Muscle of leg (tissue), 11 donors: ENCODE data around the gene PCYOX1L. TPM values are rescaled to one million over a fixed set of nuclear protein-coding genes. Genes with fewer than 3 reads are reported as not detected.

ENCODE experiments used
- DNase-seq: peaks from one replicate; pipeline ENCODE4 v3.0.0; 2013
- H3K27ac ChIP-seq: one replicate; pipeline ENCODE4 v1.5.1; 2013; ENCODE audit warnings: mild to moderate bottlenecking, low read length, control low read depth
- H3K27me3 ChIP-seq: one replicate; pipeline ENCODE4 v1.6.1; 2013; ENCODE audit warnings: low read length; ENCODE audit not compliant: control insufficient read depth, insufficient read depth
- H3K36me3 ChIP-seq: one replicate; pipeline ENCODE4 v1.6.1; 2013; ENCODE audit warnings: low read length; ENCODE audit not compliant: control insufficient read depth, insufficient read depth
- H3K4me1 ChIP-seq: one replicate; pipeline ENCODE4 v1.6.1; 2013; ENCODE audit warnings: low read length; ENCODE audit not compliant: control insufficient read depth, insufficient read depth
- H3K4me3 ChIP-seq: one replicate; pipeline ENCODE4 v1.5.1; 2013; ENCODE audit warnings: low read length, control low read depth
- H3K9me3 ChIP-seq: replicated peaks from 2 replicates; pipeline ENCODE4 v1.6.1; 2013; ENCODE audit warnings: low read depth, low read length; ENCODE audit not compliant: control insufficient read depth
- WGBS: methylation state at CpG from one replicate; pipeline ENCODE4 v1.1.5; 2013; ENCODE audit warnings: missing lambda C conversion rate; ENCODE audit not compliant: insufficient coverage; 5-methylcytosine and 5-hydroxymethylcytosine counted together
- polyA plus RNA-seq, 8 donors: library from polyadenylated mRNA; unstranded; fragments of 120-200 nt; gene quantifications; one replicate each; pipeline versions ENCODE4 v1.2.1 to v1.2.3, GENCODE V29; 2013; ENCODE audit warnings: inconsistent platforms in 1 of 8, low replicate concordance in 1 of 8; ENCODE audit not compliant: insufficient read length in 8 of 8, insufficient read depth in 1 of 8
- total RNA-seq: library from RNA; stranded (reverse); fragments of 120-200 nt; gene quantifications from one replicate; pipeline ENCODE4 v1.2.4, GENCODE V29; 2013

Gene PCYOX1L
- total and polyA plus RNA-seq, 9 donors, result 6.3 to 11.6 (median 9.2) TPM

- Histone ChIP-seq H3K4me1 (peaks cover 3% of the 10 kb centered on the region), H3K36me3 (peaks cover 39% of the 10 kb centered on the region), H3K4me3 (no peak overlapping the region), H3K9me3 (no peaks in the 10 kb centered on the region), H3K27me3 (no peaks in the 10 kb centered on the region), H3K27ac (no peak overlapping the region)
- no CpG with 5 or more reads among the region's 5 CpGs for WGBS
- DNase-seq, result no peak
Observed at GRCh38 chr5:149328177-149328576, 29.7 kb upstream of the PCYOX1L start.

DNA sequence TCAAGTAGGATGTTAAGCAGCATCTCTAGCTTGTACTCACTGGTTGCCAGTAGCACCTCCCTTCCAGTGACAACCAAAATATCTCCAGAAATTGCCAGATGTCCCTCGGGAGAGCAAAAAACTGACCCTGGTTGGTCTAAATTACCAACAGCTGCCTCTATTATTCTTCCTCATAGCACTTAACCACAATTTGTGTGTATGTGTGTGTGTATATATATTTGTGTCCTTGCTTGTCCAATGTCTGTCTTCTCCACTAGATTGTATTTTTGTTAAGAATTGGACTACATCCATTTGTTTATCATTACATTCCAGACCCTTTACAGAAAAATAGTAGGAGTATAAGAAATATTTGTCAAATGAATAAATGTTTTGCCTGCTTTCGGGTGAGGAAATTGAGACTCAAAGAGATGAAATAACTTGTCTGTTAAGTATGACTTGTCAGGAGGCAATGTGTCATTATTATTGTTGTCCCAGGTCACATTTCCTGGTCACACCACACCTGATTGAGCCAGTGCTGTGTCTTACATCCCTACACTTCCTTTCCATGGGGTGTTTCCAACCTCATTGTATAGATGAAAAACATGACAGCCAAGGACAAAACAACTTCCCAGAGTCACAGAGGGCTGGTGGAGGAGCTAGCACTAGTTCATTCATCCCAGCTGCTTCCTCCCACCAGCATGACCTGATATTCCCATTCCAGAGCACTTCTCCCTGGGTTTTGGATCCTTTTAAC lies 24.0 kb upstream of the PCYOX1L start:
- Histone ChIP-seq H3K4me1 (peaks cover 9% of the 10 kb centered on the region), H3K4me3 (no peak overlapping the region), H3K27me3 (no peaks in the 10 kb centered on the region), H3K9me3 (no peaks in the 10 kb centered on the region), H3K36me3 (peaks cover 33% of the 10 kb centered on the region), H3K27ac (peak overlapping the region; percentile 47)
- DNase-seq, result peak; percentile 27
- 80% methylated on average over 1 of the region's 2 CpGs for WGBS

- Histone ChIP-seq H3K36me3 (peaks cover 24% of the 10 kb centered on the region), H3K9me3 (no peaks in the 10 kb centered on the region), H3K4me1 (peaks cover 9% of the 10 kb centered on the region), H3K27me3 (no peaks in the 10 kb centered on the region), H3K4me3 (no peak overlapping the region), H3K27ac (peak overlapping the region; percentile 63)
- DNase-seq, result peak; percentile 82
- 75% methylated on average over 1 of the region's 4 CpGs for WGBS
Observed at GRCh38 chr5:149337736-149338135, 20.1 kb upstream of the PCYOX1L start.

- no peak for DNase-seq
- Histone ChIP-seq H3K4me1 (peaks cover 9% of the 10 kb centered on the region), H3K36me3 (peaks cover 20% of the 10 kb centered on the region), H3K27me3 (no peaks in the 10 kb centered on the region), H3K9me3 (no peaks in the 10 kb centered on the region), H3K27ac (peak overlapping the region; percentile 63), H3K4me3 (no peak overlapping the region)
- WGBS, result no CpG with 5 or more reads among the region's 1 CpG
Observed at GRCh38 chr5:149338364-149338763, 19.5 kb upstream of the PCYOX1L start.

- Histone ChIP-seq H3K4me3 (no peak overlapping the region), H3K4me1 (peaks cover 18% of the 10 kb centered on the region), H3K27ac (no peak overlapping the region), H3K9me3 (no peaks in the 10 kb centered on the region), H3K36me3 (peaks cover 14% of the 10 kb centered on the region), H3K27me3 (no peaks in the 10 kb centered on the region)
- DNase-seq, result no peak
- no CpG with 5 or more reads among the region's 1 CpG for WGBS
Observed at GRCh38 chr5:149340920-149341319, 16.9 kb upstream of the PCYOX1L start.

DNA sequence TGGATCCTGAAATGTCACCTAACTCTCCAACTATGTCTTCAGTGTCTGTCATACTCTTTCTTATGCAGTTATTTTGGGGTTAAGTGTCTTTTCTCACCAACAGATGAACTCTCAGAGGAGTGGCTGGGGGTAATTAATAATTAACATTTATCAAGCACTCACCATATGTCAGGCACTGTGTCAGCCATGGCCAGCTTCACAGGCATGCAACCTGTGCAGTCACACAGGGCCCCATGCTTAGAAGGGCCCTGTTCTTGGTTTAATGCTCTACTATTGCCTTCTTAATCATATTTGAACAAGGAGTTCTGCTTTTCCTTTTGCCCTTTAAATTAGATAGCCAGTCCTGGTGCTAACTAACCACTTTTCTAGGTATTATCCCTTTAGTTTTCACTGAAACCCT lies 16.0 kb upstream of the PCYOX1L start:
- H3K36me3 ChIP-seq, result peaks cover 14% of the 10 kb centered on the region
- DNase-seq, result no peak

GRCh38 chr5:149344151-149344550 lies 13.7 kb upstream of the PCYOX1L start:
- Histone ChIP-seq H3K36me3 (peaks cover 30% of the 10 kb centered on the region), H3K27ac (no peak overlapping the region), H3K27me3 (no peaks in the 10 kb centered on the region), H3K9me3 (no peaks in the 10 kb centered on the region), H3K4me3 (no peak overlapping the region), H3K4me1 (peaks cover 15% of the 10 kb centered on the region)
- no CpG with 5 or more reads among the region's 2 CpGs for WGBS
- DNase-seq, result no peak

More for the DNA sequence above, 16.0 kb upstream of the PCYOX1L start:
- peaks cover 23% of the 10 kb centered on the region for H3K4me1 ChIP-seq
- H3K9me3 ChIP-seq, result no peaks in the 10 kb centered on the region
- H3K4me3 ChIP-seq, result no peak overlapping the region
- H3K27me3 ChIP-seq, result no peaks in the 10 kb centered on the region
- no peak overlapping the region for H3K27ac ChIP-seq

GRCh38 chr5:149345147-149345891 lies 12.5 kb upstream of the PCYOX1L start, which contains the start of gene GRPEL2:
Gene GRPEL2 (plus strand): TSS chr5:149345499. CDS start chr5:149345540, 41 bp downstream.
- no peaks in the 10 kb centered on the region for H3K27me3 ChIP-seq
- peaks cover 15% of the 10 kb centered on the region for H3K4me1 ChIP-seq
- H3K27ac ChIP-seq, result peak within 1 kb of the TSS; percentile 92
- H3K4me3 ChIP-seq, result peak within 1 kb of the TSS; percentile 72
- DNase-seq, result peak; percentile 99
- H3K36me3 ChIP-seq, result peaks cover 37% of the 10 kb centered on the region
- no peaks in the 10 kb centered on the region for H3K9me3 ChIP-seq
- under 1% methylated on average over 51 of the region's 54 CpGs for WGBS

DNA sequence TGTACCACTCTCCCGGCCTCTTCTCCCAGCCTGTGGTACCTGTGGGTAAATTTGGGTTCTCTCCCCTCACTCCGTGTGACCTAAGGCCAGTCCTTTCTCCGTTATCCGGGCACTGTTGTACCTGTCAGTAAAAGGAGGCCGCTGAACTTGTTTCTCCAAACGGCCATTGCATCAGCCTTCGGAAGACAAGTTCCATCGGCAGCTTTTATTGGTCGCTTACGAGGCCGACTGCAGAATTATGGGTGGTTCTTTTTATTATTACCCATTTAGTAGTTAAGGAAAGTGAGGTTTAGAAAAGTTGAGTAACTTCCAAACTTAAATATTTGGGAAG lies 12.0 kb upstream of the PCYOX1L start:
- H3K4me1 ChIP-seq, result peaks cover 15% of the 10 kb centered on the region
- H3K9me3 ChIP-seq, result no peaks in the 10 kb centered on the region
- H3K36me3 ChIP-seq, result peaks cover 35% of the 10 kb centered on the region

DNA sequence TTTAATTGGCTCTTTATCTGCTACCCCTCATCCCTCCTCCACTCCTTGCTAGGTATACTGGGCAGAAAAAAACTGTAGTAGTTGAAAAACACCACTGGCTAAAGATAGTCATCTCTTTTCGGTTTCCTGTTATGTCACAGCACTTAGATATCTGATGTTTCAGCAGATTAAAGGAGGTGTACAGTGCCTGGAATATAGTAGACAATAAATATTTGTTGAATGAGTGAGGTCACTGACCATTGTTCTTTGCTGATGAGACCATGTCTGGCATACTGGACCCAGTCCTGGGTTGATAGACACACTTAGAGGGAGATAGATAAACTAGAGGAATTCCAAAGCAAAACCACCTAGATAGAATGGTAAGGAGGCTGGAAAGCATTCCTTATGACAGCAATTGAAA lies 9.3 kb upstream of the PCYOX1L start:
- H3K4me3 ChIP-seq, result no peak overlapping the region
- DNase-seq, result no peak
- H3K27ac ChIP-seq, result no peak overlapping the region
- 100% methylated on average over 1 of the region's 1 CpG for WGBS
- H3K4me1 ChIP-seq, result peaks cover 15% of the 10 kb centered on the region
- H3K36me3 ChIP-seq, result peaks cover 45% of the 10 kb centered on the region
- H3K27me3 ChIP-seq, result no peaks in the 10 kb centered on the region
- H3K9me3 ChIP-seq, result no peaks in the 10 kb centered on the region

More for the DNA sequence above, 12.0 kb upstream of the PCYOX1L start:
- DNase-seq, result no peak
- Histone ChIP-seq H3K27ac (peak overlapping the region; percentile 92), H3K4me3 (peak overlapping the region; percentile 72), H3K27me3 (no peaks in the 10 kb centered on the region)
- WGBS, result 0% methylated on average over 6 of the region's 11 CpGs
